HL-60 (cell line): ENCODE results near the gene NEURL2.

ENCODE experiments used
- DNase-seq, 2 experiments: peaks; one replicate each; pipeline ENCODE4 v3.0.0-alpha.2; 2010 to 2020; ENCODE audit warnings: low read depth in 1 of 2, low spot score in 1 of 2
- H3K27ac ChIP-seq: fragments of 250-450 bp; sonication (Bioruptor Pico); replicated peaks from 2 replicates; pipeline ENCODE4 v1.5.1; 2020; ENCODE audit warnings: mild to moderate bottlenecking, moderate library complexity
- H3K27me3 ChIP-seq: fragments of 250-450 bp; sonication (Bioruptor Pico); 2 replicates; pipeline ENCODE4 v1.5.1; 2021; ENCODE audit warnings: mild to moderate bottlenecking, moderate library complexity; ENCODE audit not compliant: insufficient read depth, poor library complexity, severe bottlenecking
- H3K4me3 ChIP-seq: replicated peaks from 2 replicates; pipeline ENCODE4 v1.5.1; 2011; ENCODE audit warnings: mild to moderate bottlenecking, control low read depth, low read length; ENCODE audit not compliant: insufficient read depth
- GABPA ChIP-seq: IDR thresholded peaks from 2 replicates; pipeline ENCODE4 v1.6.1; 2012; ENCODE audit warnings: low read depth
- POLR2AphosphoS5 ChIP-seq: IDR thresholded peaks from 2 replicates; pipeline ENCODE4 v1.6.1; 2012; ENCODE audit warnings: low read depth
- SPI1 ChIP-seq: IDR thresholded peaks from 2 replicates; pipeline ENCODE4 v1.6.1; 2012; ENCODE audit warnings: low read depth, mild to moderate bottlenecking, borderline replicate concordance
- TF ChIP-seq, protein P1 (sequence below): IDR thresholded peaks from 2 replicates; pipeline ENCODE4 v1.6.1; 2012; ENCODE audit warnings: low read depth; ENCODE audit not compliant: insufficient replicate concordance
- TF ChIP-seq, protein P2 (sequence below): IDR thresholded peaks from one replicate; pipeline ENCODE4 v1.5.1; 2011; ENCODE audit warnings: low read length, control low read depth, inconsistent platforms; ENCODE audit not compliant: insufficient read depth

NEURL2 gene

DNA sequence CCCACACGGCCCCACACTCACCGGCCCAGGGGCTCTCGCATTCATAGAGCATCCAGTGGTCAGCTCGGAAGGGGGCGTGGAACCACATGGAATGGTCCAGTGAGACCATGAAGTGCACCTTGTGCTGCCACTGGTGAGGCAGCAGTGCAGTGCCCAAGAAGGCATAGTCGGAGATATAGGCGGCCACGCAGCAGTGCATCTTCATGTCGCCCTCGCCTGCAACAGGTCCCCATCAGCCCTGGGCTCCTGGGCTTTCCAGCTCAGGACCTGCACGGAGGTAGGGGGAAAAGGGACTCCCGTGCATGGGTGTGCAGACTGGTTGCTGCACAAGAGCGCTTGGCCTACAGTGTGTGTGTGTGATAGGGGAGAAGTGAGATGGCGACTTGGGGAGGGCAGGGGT is 47.5 kb downstream of the NEURL2 start:
- Histone ChIP-seq H3K4me3 (no peak overlapping the region), H3K27me3 (no peaks in the 10 kb centered on the region), H3K27ac (no peak overlapping the region)
- DNase-seq, result no peak
- TF ChIP-seq SPI1 (no peak), GABPA (no peak), POLR2AphosphoS5 (no peak)
- TF ChIP-seq, protein P1, sequence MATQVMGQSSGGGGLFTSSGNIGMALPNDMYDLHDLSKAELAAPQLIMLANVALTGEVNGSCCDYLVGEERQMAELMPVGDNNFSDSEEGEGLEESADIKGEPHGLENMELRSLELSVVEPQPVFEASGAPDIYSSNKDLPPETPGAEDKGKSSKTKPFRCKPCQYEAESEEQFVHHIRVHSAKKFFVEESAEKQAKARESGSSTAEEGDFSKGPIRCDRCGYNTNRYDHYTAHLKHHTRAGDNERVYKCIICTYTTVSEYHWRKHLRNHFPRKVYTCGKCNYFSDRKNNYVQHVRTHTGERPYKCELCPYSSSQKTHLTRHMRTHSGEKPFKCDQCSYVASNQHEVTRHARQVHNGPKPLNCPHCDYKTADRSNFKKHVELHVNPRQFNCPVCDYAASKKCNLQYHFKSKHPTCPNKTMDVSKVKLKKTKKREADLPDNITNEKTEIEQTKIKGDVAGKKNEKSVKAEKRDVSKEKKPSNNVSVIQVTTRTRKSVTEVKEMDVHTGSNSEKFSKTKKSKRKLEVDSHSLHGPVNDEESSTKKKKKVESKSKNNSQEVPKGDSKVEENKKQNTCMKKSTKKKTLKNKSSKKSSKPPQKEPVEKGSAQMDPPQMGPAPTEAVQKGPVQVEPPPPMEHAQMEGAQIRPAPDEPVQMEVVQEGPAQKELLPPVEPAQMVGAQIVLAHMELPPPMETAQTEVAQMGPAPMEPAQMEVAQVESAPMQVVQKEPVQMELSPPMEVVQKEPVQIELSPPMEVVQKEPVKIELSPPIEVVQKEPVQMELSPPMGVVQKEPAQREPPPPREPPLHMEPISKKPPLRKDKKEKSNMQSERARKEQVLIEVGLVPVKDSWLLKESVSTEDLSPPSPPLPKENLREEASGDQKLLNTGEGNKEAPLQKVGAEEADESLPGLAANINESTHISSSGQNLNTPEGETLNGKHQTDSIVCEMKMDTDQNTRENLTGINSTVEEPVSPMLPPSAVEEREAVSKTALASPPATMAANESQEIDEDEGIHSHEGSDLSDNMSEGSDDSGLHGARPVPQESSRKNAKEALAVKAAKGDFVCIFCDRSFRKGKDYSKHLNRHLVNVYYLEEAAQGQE, result no peak
- TF ChIP-seq, protein P2, sequence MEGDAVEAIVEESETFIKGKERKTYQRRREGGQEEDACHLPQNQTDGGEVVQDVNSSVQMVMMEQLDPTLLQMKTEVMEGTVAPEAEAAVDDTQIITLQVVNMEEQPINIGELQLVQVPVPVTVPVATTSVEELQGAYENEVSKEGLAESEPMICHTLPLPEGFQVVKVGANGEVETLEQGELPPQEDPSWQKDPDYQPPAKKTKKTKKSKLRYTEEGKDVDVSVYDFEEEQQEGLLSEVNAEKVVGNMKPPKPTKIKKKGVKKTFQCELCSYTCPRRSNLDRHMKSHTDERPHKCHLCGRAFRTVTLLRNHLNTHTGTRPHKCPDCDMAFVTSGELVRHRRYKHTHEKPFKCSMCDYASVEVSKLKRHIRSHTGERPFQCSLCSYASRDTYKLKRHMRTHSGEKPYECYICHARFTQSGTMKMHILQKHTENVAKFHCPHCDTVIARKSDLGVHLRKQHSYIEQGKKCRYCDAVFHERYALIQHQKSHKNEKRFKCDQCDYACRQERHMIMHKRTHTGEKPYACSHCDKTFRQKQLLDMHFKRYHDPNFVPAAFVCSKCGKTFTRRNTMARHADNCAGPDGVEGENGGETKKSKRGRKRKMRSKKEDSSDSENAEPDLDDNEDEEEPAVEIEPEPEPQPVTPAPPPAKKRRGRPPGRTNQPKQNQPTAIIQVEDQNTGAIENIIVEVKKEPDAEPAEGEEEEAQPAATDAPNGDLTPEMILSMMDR, result no peak

DNA sequence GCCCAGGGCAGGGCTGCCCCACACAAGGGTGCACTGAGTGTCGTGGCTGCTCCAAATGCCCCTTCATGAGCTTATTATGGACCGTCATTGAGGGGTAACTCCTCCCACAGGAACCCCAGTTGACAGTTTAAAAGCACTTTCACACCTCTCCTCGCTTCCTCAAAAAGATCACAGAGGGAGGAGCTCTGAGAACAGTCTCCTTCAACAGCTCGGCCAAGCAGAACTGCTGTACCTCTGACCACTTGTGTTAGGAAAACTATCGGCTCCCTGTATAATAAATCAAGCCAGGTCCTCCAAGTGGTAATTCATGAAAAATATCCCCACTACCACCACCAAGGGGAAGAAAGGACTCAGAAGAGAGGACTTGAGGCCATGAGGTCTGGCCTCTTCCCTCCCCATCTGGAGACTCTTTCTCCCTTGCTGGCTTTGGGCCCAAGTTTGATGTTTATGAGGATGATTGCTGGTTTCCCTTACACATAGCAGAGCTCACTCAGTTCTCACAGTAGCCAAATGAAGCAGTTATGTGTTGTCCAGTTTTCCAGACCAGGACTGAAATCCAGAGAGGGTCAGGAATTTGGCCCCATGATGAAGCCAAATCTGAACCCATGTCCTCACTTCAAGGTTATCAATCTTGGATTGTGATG is 48.7 kb downstream of the NEURL2 start:
- Histone ChIP-seq H3K27ac (peak overlapping the region; percentile 3; the same call in 1 of the 2 replicates), H3K27me3 (no peaks in the 10 kb centered on the region), H3K4me3 (no peak overlapping the region)
- TF ChIP-seq SPI1, result peak; percentile 60; the same call in 1 of the 2 replicates
- TF ChIP-seq POLR2AphosphoS5, result no peak
- TF ChIP-seq, protein P1, result no peak
- TF ChIP-seq GABPA, result no peak
- TF ChIP-seq, protein P2, result no peak
- DNase-seq, result peak in 1 of 2 experiments; percentile 65

DNA sequence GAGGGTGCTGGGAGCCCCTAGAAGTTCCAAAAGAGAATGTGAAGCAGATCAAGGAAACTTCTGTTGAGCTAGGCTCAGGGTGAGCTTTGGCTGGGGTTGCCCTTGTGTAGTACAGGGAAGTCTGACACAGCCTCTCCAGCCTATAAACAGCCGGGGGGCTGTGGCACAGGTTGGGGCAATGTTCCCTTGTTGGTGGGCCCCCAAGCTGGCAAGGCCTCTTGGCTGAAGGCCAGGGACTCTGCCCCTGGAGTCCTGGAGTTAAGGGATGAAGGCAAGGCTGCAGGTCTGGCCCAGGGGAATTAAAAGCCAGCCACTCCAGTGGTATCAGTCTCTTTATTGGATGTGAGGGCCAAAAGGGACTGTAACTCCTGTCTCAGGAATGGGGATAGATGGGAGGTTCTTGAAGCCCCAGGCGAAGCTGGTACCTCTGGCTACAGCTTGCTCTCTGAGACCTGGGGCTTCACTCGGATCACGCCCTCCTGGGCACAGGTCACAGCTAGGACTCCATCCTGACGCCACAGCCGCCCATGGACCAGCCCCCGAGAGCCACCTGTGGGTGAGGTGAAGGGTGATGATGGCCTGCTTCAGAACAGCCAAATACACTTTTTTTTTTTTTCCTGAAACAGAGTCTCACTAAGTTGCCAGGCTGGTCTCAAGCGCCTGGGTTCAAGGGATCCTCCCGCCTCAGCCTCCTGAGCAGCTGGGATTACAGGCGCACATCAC is 49.4 kb downstream of the NEURL2 start:
- TF ChIP-seq GABPA (no peak), POLR2AphosphoS5 (no peak), SPI1 (no peak)
- TF ChIP-seq, protein P1, result no peak
- TF ChIP-seq, protein P2, result no peak
- no peak overlapping the region for H3K4me3 ChIP-seq
- H3K27me3 ChIP-seq, result no peaks in the 10 kb centered on the region
- no peak for DNase-seq
- H3K27ac ChIP-seq, result no peak overlapping the region; the same call in 1 of the 2 replicates
